HEK293 (cell line): ENCODE measurements around the gene XDH.

ENCODE experiments used
- CTCF ChIP-seq: fragments of 450-650 bp; formaldehyde crosslinking; IDR thresholded peaks from 2 replicates; pipeline ENCODE4 v1.5.1; 2016; ENCODE audit warnings: missing biosample characterization, missing genetic modification characterization
- REST ChIP-seq: fragments of 450-650 bp; formaldehyde crosslinking; IDR thresholded peaks from 2 replicates; pipeline ENCODE4 v1.5.1; 2016; ENCODE audit warnings: missing biosample characterization, missing genetic modification characterization
- ZFHX2 ChIP-seq: fragments of 450-650 bp; formaldehyde crosslinking; conservative IDR thresholded peaks from 2 replicates; pipeline ENCODE4 v1.5.1; 2016; ENCODE audit warnings: missing biosample characterization, missing genetic modification characterization
- ZNF23 ChIP-seq: fragments of 450-650 bp; formaldehyde crosslinking; IDR thresholded peaks from 2 replicates; pipeline ENCODE4 v1.5.1; 2016; ENCODE audit warnings: missing biosample characterization, missing genetic modification characterization, borderline replicate concordance
- ZNF280C ChIP-seq: fragments of 450-650 bp; formaldehyde crosslinking; IDR thresholded peaks from 2 replicates; pipeline ENCODE4 v1.5.1; 2016; ENCODE audit warnings: missing biosample characterization, missing genetic modification characterization
- ZNF670 ChIP-seq: fragments of 450-650 bp; formaldehyde crosslinking; IDR thresholded peaks from 2 replicates; pipeline ENCODE4 v1.5.1; 2016; ENCODE audit warnings: missing biosample characterization, missing genetic modification characterization, low read depth

- TF ChIP-seq CTCF (tag by site-specific recombination) (no peak), ZNF280C (tag by site-specific recombination) (no peak), ZNF670 (no peak), ZFHX2 (tag by site-specific recombination) (no peak), REST (tag by site-specific recombination) (no peak), ZNF23 (tag by site-specific recombination) (no peak)
Measured at GRCh38 chr2:31348618-31349017, 65.9 kb downstream of the XDH start.
